RWPE1 (cell line): Measurements from ENCODE around the gene JUND.

Experiments used
- CTCF ChIA-PET: fragments of 350-600 bp; sonication (Branson Sonifier 250); formaldehyde crosslinking; extraction: SDS; loops from one replicate; lab custom pipeline; 2021; lab: Yijun Ruan, JAX
- POLR2A ChIA-PET: fragments of 400-600 bp; formaldehyde crosslinking; extraction: SDS; loops from one replicate; lab custom pipeline; 2020; ENCODE audit warnings: antibody characterized with exemption; ENCODE audit not compliant: low non-redundant PET; lab: Yijun Ruan, JAX
- DNase-seq: peaks from one replicate; pipeline ENCODE4 v3.0.0; 2012; ENCODE audit warnings: low spot score
- H3K27ac ChIP-seq: fragments of 450-650 bp; 2 replicates; pipeline ENCODE4 v1.5.1; 2017
- CTCF ChIP-seq: fragments of 450-650 bp; conservative IDR thresholded peaks from 2 replicates; pipeline ENCODE4 v1.5.1; 2017; ENCODE audit warnings: low read depth, mild to moderate bottlenecking

Gene JUND

GRCh38 chr19:18266771-18267686, 14.4 kb downstream of the JUND start:
- H3K27ac ChIP-seq: no peak overlapping the region
- POLR2A ChIA-PET: no interaction called here
- DNase-seq: no peak
- TF ChIP-seq CTCF: no peak
- CTCF ChIA-PET: no interaction called here

- H3K27ac ChIP-seq: no peak overlapping the region
- POLR2A ChIA-PET: no interaction called here
- CTCF ChIA-PET: no interaction called here
- TF ChIP-seq CTCF: no peak
- DNase-seq: no peak
Observed at GRCh38 chr19:18265582-18265981, 15.8 kb downstream of the JUND start.

GRCh38 chr19:18264971-18265540, 16.4 kb downstream of the JUND start:
- DNase-seq: no peak
- POLR2A ChIA-PET: no interaction called here

GRCh38 chr19:18264137-18264854, 17.1 kb downstream of the JUND start:
- no peak for DNase-seq
- POLR2A ChIA-PET: no interaction called here
- no peak for TF ChIP-seq CTCF
- CTCF ChIA-PET: no interaction called here
- no peak overlapping the region for H3K27ac ChIP-seq

More at GRCh38 chr19:18264971-18265540, 16.4 kb downstream of the JUND start:
- TF ChIP-seq CTCF: no peak
- no peak overlapping the region for H3K27ac ChIP-seq
- CTCF ChIA-PET: no interaction called here

GRCh38 chr19:18263324-18264136, 17.9 kb downstream of the JUND start:
- no peak overlapping the region for H3K27ac ChIP-seq
- no peak for TF ChIP-seq CTCF
- DNase-seq: no peak
- POLR2A ChIA-PET: no interaction called here
- CTCF ChIA-PET: interaction anchor here (0.9 to 1.2 kb wide), 2 partner anchors 10 to 71 kb away, joined by 3 read pairs; no protein-coding TSS in a partner anchor
